Subcutaneous adipose tissue (tissue), 4 donors: ENCODE data around the gene FKBP1A. TPM values are rescaled to one million over a fixed set of nuclear protein-coding genes. Genes with fewer than 3 reads are reported as not detected.

Experiments
- total RNA-seq, 4 donors: library from RNA; depleted of rRNA; stranded (reverse); fragments of >200 nt; gene quantifications; one replicate each; pipeline ENCODE4 v1.1.0, GENCODE V29; 2016
- TF ChIP-seq, protein P1 (sequence below): fragments of 450-650 bp; IDR thresholded peaks from one replicate; pipeline ENCODE4 v1.5.1; 2016; ENCODE audit warnings: low read depth, mild to moderate bottlenecking, control low read depth, antibody characterized with exemption, moderate library complexity

Gene FKBP1A
- total RNA-seq, 4 donors from 2014 or later = 131 to 257 (median 165) TPM

- TF ChIP-seq, protein P1, sequence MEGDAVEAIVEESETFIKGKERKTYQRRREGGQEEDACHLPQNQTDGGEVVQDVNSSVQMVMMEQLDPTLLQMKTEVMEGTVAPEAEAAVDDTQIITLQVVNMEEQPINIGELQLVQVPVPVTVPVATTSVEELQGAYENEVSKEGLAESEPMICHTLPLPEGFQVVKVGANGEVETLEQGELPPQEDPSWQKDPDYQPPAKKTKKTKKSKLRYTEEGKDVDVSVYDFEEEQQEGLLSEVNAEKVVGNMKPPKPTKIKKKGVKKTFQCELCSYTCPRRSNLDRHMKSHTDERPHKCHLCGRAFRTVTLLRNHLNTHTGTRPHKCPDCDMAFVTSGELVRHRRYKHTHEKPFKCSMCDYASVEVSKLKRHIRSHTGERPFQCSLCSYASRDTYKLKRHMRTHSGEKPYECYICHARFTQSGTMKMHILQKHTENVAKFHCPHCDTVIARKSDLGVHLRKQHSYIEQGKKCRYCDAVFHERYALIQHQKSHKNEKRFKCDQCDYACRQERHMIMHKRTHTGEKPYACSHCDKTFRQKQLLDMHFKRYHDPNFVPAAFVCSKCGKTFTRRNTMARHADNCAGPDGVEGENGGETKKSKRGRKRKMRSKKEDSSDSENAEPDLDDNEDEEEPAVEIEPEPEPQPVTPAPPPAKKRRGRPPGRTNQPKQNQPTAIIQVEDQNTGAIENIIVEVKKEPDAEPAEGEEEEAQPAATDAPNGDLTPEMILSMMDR = no peak
Measured at GRCh38 chr20:1323830-1324597, 68.8 kb downstream of the FKBP1A start.

- TF ChIP-seq, protein P1 = no peak
Measured at GRCh38 chr20:1323256-1323655, 69.6 kb downstream of the FKBP1A start.

DNA sequence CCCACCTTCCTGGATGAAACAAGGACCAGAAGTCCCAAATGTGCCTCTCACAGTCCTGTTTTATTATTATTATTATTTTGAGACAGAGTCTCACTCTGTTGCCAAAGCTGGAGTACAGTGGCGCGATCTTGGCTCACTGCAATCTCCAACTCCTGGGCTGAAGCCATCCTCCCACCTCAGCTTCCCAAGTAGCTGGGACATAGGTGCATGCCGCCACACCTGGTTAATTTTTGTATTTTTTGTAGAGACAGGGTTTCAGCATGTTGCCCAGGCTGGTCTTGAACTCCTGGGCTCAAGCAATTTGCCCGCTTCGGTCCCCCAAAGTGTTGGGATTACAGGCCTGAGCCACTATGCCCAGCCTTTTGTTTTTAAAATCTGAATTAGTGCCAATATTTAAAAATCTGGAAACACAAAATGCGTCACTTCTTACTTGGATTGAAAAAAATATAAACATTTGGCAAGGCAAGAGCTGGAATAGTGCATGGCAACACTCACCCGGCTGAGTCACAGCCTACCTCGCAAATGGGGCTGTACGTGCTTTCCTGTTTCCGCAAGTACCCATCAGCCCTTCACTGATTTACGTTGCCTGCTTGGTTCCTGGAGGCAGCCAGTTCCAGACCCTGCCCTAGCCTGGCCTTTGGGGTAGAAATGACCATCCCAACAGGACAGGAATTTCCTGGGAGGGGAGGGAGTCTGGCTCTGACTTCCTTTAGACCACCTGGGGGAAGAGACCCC lies 70.2 kb downstream of the FKBP1A start:
- TF ChIP-seq, protein P1 = no peak

DNA sequence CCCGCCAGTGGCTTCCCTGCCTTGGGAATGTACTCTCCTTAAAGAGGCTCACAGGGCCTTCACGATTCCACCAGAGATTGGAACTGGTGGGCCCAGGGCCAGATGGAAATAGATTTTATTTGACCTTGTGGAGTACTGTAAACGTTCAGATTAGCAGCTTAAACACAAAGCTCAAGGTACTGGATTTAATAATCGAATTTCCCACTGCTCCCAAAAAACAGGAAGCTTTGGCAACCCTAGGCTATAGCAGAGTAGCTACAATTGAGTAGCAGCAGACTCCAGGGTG lies 71.3 kb downstream of the FKBP1A start:
- TF ChIP-seq, protein P1 = no peak

DNA sequence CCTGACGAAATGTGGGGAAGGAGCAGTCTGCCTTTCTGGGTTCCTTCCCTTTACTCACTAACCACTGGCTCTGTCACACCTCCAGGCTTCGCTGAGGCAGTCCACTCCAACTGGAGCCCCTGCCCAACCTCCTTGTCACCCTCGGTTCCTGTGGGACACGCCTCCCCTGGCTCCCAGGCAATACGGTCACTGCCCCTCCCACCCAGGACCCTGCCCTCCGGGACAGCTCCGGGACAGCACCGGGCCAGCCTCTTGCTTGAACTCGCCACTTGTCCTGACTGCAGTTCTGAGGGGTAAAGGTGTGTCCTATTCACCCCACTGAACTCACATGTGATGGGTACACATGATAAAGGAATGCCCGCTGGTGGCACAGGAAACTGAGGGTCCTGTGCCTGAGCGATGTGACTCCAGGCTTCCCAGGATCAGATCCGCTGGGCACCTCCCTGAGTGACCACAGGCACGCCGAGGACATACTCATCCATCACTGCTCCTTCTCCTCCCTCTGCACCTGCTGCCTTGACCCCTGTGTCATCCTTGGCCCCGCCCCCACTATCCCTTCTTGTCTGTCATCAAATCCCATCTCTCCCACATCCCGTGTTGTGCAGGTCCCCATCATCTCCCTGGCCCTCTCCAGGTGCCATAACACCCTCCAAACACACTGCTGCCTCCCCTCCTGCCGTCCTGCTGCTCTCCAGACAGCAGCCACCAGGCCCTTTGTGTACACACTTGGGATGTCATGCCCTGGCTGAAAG lies 71.8 kb downstream of the FKBP1A start:
- TF ChIP-seq, protein P1 = no peak

DNA sequence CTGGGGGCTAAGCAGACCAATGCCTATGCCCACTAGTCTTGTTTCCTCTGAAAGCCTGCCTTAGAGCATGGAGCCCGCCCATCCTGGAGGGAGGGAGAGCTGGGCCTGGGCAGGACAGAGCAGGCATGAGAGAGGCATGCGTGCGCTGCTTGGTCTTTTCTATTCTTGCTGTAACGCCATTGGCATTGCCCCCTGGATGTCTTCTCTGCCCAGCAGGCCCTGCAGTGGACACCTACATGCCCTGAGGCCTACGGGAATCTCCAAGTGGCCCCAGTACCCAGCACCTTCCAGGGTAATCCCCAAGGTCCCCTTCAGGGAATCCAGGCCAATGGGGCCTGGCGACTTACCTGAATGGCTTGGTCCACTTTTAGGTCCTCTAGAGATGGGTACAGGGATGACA lies 72.8 kb downstream of the FKBP1A start:
- TF ChIP-seq, protein P1 = no peak

GRCh38 chr20:1319462-1319861 lies 73.4 kb downstream of the FKBP1A start:
- TF ChIP-seq, protein P1 = no peak
